Measurements from ENCODE around the gene PAK2.

- no peak for TF ChIP-seq CTCF (IDR thresholded peaks at IDR 0.05; ENCODE audit: insufficient read depth, low read length)
- no peak for TF ChIP-seq REST (IDR thresholded peaks at IDR 0.05; ENCODE audit: insufficient replicate concordance, low read depth)
Observed at GRCh38 chr3:196789885-196790359, 50.3 kb downstream of the PAK2 start.

Data from HL-60 (cell line).